GM19463 (cell line): ENCODE measurements around the gene GLDN.
A peak's percentile ranks its signal among the peaks of the same experiment; 100 is the strongest.

Experiments
- ATAC-seq: cut with Tn5 transposase; IDR thresholded peaks from one replicate; pipeline ENCODE4 v1.9.1; 2021; ENCODE audit warnings: mild to moderate bottlenecking, moderate library complexity; ENCODE audit not compliant: unreplicated experiment

GLDN gene

GRCh38 chr15:51355096-51355495 lies 13.6 kb downstream of the GLDN start:
- no peak for ATAC-seq

GRCh38 chr15:51356147-51356546 lies 14.7 kb downstream of the GLDN start:
- ATAC-seq: no peak

- ATAC-seq: no peak
Measured at GRCh38 chr15:51356983-51357382, 15.5 kb downstream of the GLDN start.

GRCh38 chr15:51359981-51360380 lies 18.5 kb downstream of the GLDN start:
- ATAC-seq: no peak

GRCh38 chr15:51363383-51363782 lies 21.9 kb downstream of the GLDN start:
- ATAC-seq: no peak

GRCh38 chr15:51365417-51365816 lies 24.0 kb downstream of the GLDN start:
- no peak for ATAC-seq

- ATAC-seq: no peak
Measured at GRCh38 chr15:51366071-51366470, 24.6 kb downstream of the GLDN start.

- no peak for ATAC-seq
Measured at GRCh38 chr15:51366920-51367319, 25.5 kb downstream of the GLDN start.

- no peak for ATAC-seq
Measured at GRCh38 chr15:51367322-51367976, 26.0 kb downstream of the GLDN start.

GRCh38 chr15:51368307-51368706 lies 26.9 kb downstream of the GLDN start:
- ATAC-seq: no peak

GRCh38 chr15:51368751-51369450 lies 27.4 kb downstream of the GLDN start:
- ATAC-seq: no peak

- ATAC-seq: peak; percentile 48
Measured at GRCh38 chr15:51369451-51369761, 28.0 kb downstream of the GLDN start.

GRCh38 chr15:51371266-51371665 lies 29.8 kb downstream of the GLDN start:
- no peak for ATAC-seq

GRCh38 chr15:51374131-51374530 lies 32.7 kb downstream of the GLDN start:
- no peak for ATAC-seq

- no peak for ATAC-seq
Measured at GRCh38 chr15:51375966-51376640, 34.6 kb downstream of the GLDN start.

GRCh38 chr15:51377038-51377786 lies 35.8 kb downstream of the GLDN start:
- ATAC-seq: no peak

GRCh38 chr15:51378406-51378805 lies 37.0 kb downstream of the GLDN start:
- no peak for ATAC-seq

- ATAC-seq: no peak
Measured at GRCh38 chr15:51379390-51379789, 37.9 kb downstream of the GLDN start.

- ATAC-seq: peak; percentile 88
Measured at GRCh38 chr15:51380999-51381806, 39.7 kb downstream of the GLDN start.

GRCh38 chr15:51382787-51383186 lies 41.3 kb downstream of the GLDN start:
- ATAC-seq: no peak

- ATAC-seq: no peak
Measured at GRCh38 chr15:51386029-51386428, 44.6 kb downstream of the GLDN start.
